Measurements from ENCODE around the gene TPX2.

TPX2 gene

DNA sequence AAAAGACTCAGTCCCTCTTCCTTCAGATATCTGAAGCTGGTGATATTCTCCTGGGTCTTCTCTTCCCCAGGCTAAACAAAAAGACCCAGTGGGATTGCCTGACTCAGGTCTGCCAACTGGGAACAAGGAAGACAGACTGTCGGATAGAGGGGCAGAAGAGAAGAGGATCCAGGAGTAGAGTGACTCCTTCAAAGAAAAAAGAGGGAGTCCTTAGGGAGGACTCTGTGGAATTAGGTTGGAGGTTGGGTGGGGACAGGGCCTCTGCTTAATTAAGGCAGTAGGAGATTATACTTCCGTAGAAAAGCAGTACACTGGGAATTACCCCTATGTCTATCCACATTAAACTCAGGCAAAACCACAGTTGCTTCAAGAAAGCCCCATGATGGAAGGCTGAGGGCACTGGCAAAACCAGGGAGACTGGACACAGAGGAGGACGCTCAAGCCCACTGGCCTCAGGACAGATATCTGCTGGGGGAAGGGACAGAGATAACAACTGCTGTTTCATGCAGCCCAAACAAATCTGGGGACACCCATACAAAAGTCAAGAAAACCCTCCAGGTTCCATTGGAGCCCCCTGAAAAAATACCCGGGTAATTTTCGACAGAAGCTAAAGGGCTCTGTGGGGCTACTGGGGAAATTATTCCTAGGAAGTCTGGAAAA is 22.1 kb upstream of the TPX2 start:
- peak overlapping the region; percentile 11; the same call in 1 of the 2 replicates for H3K4me3 ChIP-seq (ENCODE audit: low read length)
- H3K27me3 ChIP-seq (ENCODE audit: insufficient read depth, low read length): no peaks in the 10 kb centered on the region
- H3K27ac ChIP-seq (ENCODE audit: low read length): no peak overlapping the region
- H3K9ac ChIP-seq (ENCODE audit: low read depth, low read length): 0 out of 2 replicates have a peak overlapping the region, but pooled peaks have one; percentile 3
- peaks cover 71% of the 10 kb centered on the region for H3K4me1 ChIP-seq (ENCODE audit: insufficient read depth, low read length)
- peaks cover 67% of the 10 kb centered on the region for H3K36me3 ChIP-seq (ENCODE audit: insufficient read depth, low read depth, low read length)
- H3K9me3 ChIP-seq (ENCODE audit: insufficient read depth, low read depth, low read length): no peaks in the 10 kb centered on the region

DNA sequence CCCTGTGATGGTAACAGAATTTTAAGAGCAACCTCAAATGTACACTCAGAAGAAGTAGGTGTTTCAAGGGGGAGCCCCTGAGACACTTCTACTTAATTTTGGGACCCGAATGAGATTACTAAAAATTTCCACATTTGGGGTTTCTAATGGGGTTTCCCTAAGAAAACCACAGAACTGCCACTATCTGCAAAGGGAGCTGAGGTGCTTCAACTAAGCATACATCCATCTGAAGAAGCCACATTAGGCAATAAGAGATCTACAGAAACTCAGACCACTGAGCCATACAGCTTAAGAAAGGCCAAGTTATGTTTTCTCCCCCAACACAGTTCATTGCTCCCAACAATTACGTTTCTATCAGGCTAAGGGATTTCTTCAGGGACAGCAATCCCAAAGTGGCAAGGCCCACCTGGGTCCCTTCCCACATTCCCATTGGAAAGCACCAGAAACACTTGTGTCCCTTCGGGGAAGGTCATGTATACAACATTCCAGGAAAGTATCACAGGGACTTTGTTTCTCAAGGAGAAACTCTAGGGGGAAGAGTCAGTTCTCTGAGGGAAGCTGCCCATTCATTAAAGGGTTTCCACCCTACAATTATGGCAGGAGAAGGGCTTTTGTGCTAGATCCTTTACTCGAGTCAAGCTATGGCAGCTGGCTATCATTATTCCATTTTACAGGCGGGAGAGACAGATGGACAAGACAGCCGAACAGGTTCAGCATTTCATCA is 21.4 kb upstream of the TPX2 start:
- Histone ChIP-seq H3K4me3 (ENCODE audit: low read length) (no peak overlapping the region), H3K9ac (ENCODE audit: low read depth, low read length) (no peak overlapping the region), H3K27ac (ENCODE audit: low read length) (no peak overlapping the region), H3K9me3 (ENCODE audit: insufficient read depth, low read depth, low read length) (no peaks in the 10 kb centered on the region), H3K27me3 (ENCODE audit: insufficient read depth, low read length) (no peaks in the 10 kb centered on the region), H3K4me1 (ENCODE audit: insufficient read depth, low read length) (peaks cover 68% of the 10 kb centered on the region), H3K36me3 (ENCODE audit: insufficient read depth, low read depth, low read length) (peaks cover 64% of the 10 kb centered on the region)

DNA sequence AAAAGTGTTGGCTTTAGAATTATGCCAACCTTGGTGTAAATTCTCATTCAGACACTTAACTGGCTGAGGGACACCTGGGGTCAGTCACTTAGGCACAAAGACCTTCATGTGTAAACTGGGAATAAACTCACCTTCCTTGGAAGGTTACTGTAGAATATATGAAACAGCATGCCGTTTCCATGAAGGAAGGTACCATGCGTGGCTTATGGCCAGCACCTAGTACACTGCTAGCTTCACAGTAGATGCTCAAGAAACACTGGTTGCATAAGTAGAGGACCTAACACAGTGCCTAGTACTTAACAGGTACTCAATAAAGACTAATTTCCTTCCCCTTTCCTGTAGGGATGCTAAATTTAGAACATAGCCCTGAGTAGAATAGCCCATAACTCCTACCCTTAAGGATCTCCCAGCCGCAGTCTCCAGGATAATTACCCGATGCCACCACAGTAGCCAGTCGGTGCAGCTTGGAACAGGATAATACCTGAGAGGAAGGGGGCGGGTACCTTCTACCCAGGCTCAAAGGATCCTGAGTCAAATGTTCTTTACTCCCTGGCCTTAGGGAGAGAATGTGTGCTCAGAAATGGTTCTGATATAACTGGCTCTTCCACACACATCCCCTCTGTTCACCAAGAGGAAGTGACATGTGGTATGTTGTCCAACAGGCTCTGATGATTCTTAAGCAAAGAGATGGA is 20.0 kb upstream of the TPX2 start:
- Histone ChIP-seq H3K36me3 (ENCODE audit: insufficient read depth, low read depth, low read length) (peaks cover 52% of the 10 kb centered on the region), H3K27me3 (ENCODE audit: insufficient read depth, low read length) (no peaks in the 10 kb centered on the region), H3K4me1 (ENCODE audit: insufficient read depth, low read length) (peaks cover 53% of the 10 kb centered on the region), H3K4me3 (ENCODE audit: low read length) (peak overlapping the region; percentile 97), H3K9ac (ENCODE audit: low read depth, low read length) (no peak overlapping the region), H3K27ac (ENCODE audit: low read length) (no peak overlapping the region), H3K9me3 (ENCODE audit: insufficient read depth, low read depth, low read length) (no peaks in the 10 kb centered on the region)

GRCh38 chr20:31719644-31720485 is 19.2 kb upstream of the TPX2 start:
- H3K9me3 ChIP-seq (ENCODE audit: insufficient read depth, low read depth, low read length): no peaks in the 10 kb centered on the region
- peak overlapping the region; percentile 97 for H3K4me3 ChIP-seq (ENCODE audit: low read length)
- H3K27me3 ChIP-seq (ENCODE audit: insufficient read depth, low read length): no peaks in the 10 kb centered on the region
- H3K27ac ChIP-seq (ENCODE audit: low read length): no peak overlapping the region
- peaks cover 51% of the 10 kb centered on the region for H3K4me1 ChIP-seq (ENCODE audit: insufficient read depth, low read length)
- peak overlapping the region; percentile 42; the same call in 1 of the 2 replicates for H3K9ac ChIP-seq (ENCODE audit: low read depth, low read length)
- peaks cover 46% of the 10 kb centered on the region for H3K36me3 ChIP-seq (ENCODE audit: insufficient read depth, low read depth, low read length)

GRCh38 chr20:31720486-31721407 is 18.3 kb upstream of the TPX2 start:
- no peaks in the 10 kb centered on the region for H3K27me3 ChIP-seq (ENCODE audit: insufficient read depth, low read length)
- peaks cover 51% of the 10 kb centered on the region for H3K4me1 ChIP-seq (ENCODE audit: insufficient read depth, low read length)
- H3K9ac ChIP-seq (ENCODE audit: low read depth, low read length): peak overlapping the region; percentile 42; the same call in 1 of the 2 replicates
- no peaks in the 10 kb centered on the region for H3K9me3 ChIP-seq (ENCODE audit: insufficient read depth, low read depth, low read length)
- no peak overlapping the region for H3K27ac ChIP-seq (ENCODE audit: low read length)
- peak overlapping the region; percentile 97 for H3K4me3 ChIP-seq (ENCODE audit: low read length)
- H3K36me3 ChIP-seq (ENCODE audit: insufficient read depth, low read depth, low read length): peaks cover 46% of the 10 kb centered on the region

GRCh38 chr20:31721408-31722256 is 17.5 kb upstream of the TPX2 start:
- peak overlapping the region; percentile 100; the same call in 1 of the 2 replicates for H3K9ac ChIP-seq (ENCODE audit: low read depth, low read length)
- H3K27me3 ChIP-seq (ENCODE audit: insufficient read depth, low read length): no peaks in the 10 kb centered on the region
- peak overlapping the region; percentile 97 for H3K4me3 ChIP-seq (ENCODE audit: low read length)
- H3K9me3 ChIP-seq (ENCODE audit: insufficient read depth, low read depth, low read length): no peaks in the 10 kb centered on the region
- H3K36me3 ChIP-seq (ENCODE audit: insufficient read depth, low read depth, low read length): peaks cover 38% of the 10 kb centered on the region
- peak overlapping the region; percentile 92 for H3K27ac ChIP-seq (ENCODE audit: low read length)
- H3K4me1 ChIP-seq (ENCODE audit: insufficient read depth, low read length): peaks cover 46% of the 10 kb centered on the region

GRCh38 chr20:31722257-31723068 is 16.6 kb upstream of the TPX2 start, which contains the start of gene BCL2L1:
Gene BCL2L1, minus strand, starts transcription at chr20:31722868. Its CDS starts 650 bp downstream, at chr20:31722218.
- no peaks in the 10 kb centered on the region for H3K9me3 ChIP-seq (ENCODE audit: insufficient read depth, low read depth, low read length)
- H3K27ac ChIP-seq (ENCODE audit: low read length): peak within 1 kb of the TSS; percentile 92
- peak within 1 kb of the TSS; percentile 97 for H3K4me3 ChIP-seq (ENCODE audit: low read length)
- H3K4me1 ChIP-seq (ENCODE audit: insufficient read depth, low read length): peaks cover 40% of the 10 kb centered on the region
- no peaks in the 10 kb centered on the region for H3K27me3 ChIP-seq (ENCODE audit: insufficient read depth, low read length)
- peak within 1 kb of the TSS; percentile 100 for H3K9ac ChIP-seq (ENCODE audit: low read depth, low read length)
- H3K36me3 ChIP-seq (ENCODE audit: insufficient read depth, low read depth, low read length): peaks cover 31% of the 10 kb centered on the region

- peak overlapping the region; percentile 97 for H3K4me3 ChIP-seq (ENCODE audit: low read length)
- peak overlapping the region; percentile 100 for H3K9ac ChIP-seq (ENCODE audit: low read depth, low read length)
- peaks cover 35% of the 10 kb centered on the region for H3K4me1 ChIP-seq (ENCODE audit: insufficient read depth, low read length)
- H3K27ac ChIP-seq (ENCODE audit: low read length): peak overlapping the region; percentile 92
- peaks cover 26% of the 10 kb centered on the region for H3K36me3 ChIP-seq (ENCODE audit: insufficient read depth, low read depth, low read length)
- H3K27me3 ChIP-seq (ENCODE audit: insufficient read depth, low read length): no peaks in the 10 kb centered on the region
- H3K9me3 ChIP-seq (ENCODE audit: insufficient read depth, low read depth, low read length): no peaks in the 10 kb centered on the region
Measured at GRCh38 chr20:31723069-31723318, 16.1 kb upstream of the TPX2 start.

DNA sequence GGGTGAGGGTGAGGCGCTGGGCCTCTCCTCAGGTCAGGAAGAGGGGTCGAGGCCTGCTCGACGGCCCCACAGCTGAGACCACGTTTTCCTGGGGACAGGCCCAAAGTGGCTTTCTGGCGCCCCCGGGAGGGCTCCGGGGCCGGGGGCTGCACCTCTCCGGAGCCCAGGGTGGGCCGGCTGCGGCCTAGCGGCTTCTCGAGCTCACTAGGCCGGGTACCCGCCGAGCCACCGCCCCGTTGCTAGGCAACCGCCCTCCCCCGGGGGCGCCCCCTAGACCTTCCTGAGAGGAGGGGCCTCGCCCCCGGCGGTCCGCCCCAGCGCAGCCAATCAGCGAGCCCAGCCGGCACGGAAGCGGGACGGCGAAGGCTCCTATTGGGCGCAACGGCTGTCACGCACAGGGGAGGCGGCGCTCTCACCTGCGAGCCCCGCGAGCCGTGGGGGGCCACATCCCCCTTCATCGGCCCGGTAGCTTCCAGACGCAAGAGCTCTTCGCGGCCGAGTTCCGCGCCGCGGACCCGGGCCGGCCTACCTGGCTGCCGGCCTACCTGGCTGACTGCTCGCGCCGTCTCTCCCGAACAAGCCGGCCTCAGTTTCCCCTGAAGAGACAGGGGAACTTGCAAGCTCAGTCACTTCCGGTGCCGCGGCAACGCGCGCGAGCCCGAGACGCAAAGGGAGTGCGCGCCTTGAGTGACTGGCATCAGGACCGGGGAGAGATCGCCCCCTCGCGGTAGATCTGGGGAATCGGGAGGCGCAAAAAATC is 15.6 kb upstream of the TPX2 start:
- Histone ChIP-seq H3K9ac (ENCODE audit: low read depth, low read length) (peak overlapping the region; percentile 100), H3K9me3 (ENCODE audit: insufficient read depth, low read depth, low read length) (no peaks in the 10 kb centered on the region), H3K4me1 (ENCODE audit: insufficient read depth, low read length) (peaks cover 35% of the 10 kb centered on the region), H3K36me3 (ENCODE audit: insufficient read depth, low read depth, low read length) (peaks cover 25% of the 10 kb centered on the region), H3K27me3 (ENCODE audit: insufficient read depth, low read length) (no peaks in the 10 kb centered on the region), H3K27ac (ENCODE audit: low read length) (peak overlapping the region; percentile 92), H3K4me3 (ENCODE audit: low read length) (peak overlapping the region; percentile 97)
